Endothelial cell (in vitro differentiated cells): ENCODE data around the gene HSPA1A. TPM values are rescaled to one million over a fixed set of nuclear protein-coding genes. Genes with fewer than 3 reads are reported as not detected.

Experiments
- DNase-seq: peaks from one replicate; pipeline ENCODE4 v3.0.0; 2021; ENCODE audit warnings: low spot score
- H3K27ac Mint-ChIP-seq: one replicate; pipeline ENCODE4 v1.8.0; 2021; ENCODE audit warnings: mixed read lengths, inconsistent platforms; ENCODE audit not compliant: unreplicated experiment
- H3K27me3 Mint-ChIP-seq: one replicate; pipeline ENCODE4 v1.8.0; 2021; ENCODE audit warnings: mild to moderate bottlenecking, moderate library complexity, mixed read lengths, inconsistent platforms; ENCODE audit not compliant: unreplicated experiment
- H3K36me3 Mint-ChIP-seq: one replicate; pipeline ENCODE4 v1.8.0; 2021; ENCODE audit warnings: mild to moderate bottlenecking, low read depth, mixed read lengths, inconsistent platforms; ENCODE audit not compliant: unreplicated experiment
- H3K4me1 Mint-ChIP-seq: one replicate; pipeline ENCODE4 v1.8.0; 2021; ENCODE audit warnings: mild to moderate bottlenecking, mixed read lengths, inconsistent platforms; ENCODE audit not compliant: unreplicated experiment
- H3K4me3 Mint-ChIP-seq: one replicate; pipeline ENCODE4 v1.8.0; 2021; ENCODE audit warnings: mild to moderate bottlenecking, mixed read lengths, inconsistent platforms; ENCODE audit not compliant: unreplicated experiment
- H3K9me3 Mint-ChIP-seq: one replicate; pipeline ENCODE4 v1.8.0; 2021; ENCODE audit warnings: mixed read lengths, inconsistent platforms; ENCODE audit not compliant: unreplicated experiment
- total RNA-seq: library from RNA; stranded (reverse); fragmentation: NEBNext Ultra II Directional; extraction: Animal tissue kit (Norgen Biotek cat#: 25700); gene quantifications from one replicate; pipeline ENCODE4 v1.2.1, GENCODE V29; 2021; ENCODE audit not compliant: unreplicated experiment
- TF ChIP-seq, protein P1 (sequence below): fragments of 200-600 bp; sonication (generic); IDR thresholded peaks from one replicate; pipeline ENCODE4 v1.5.0; 2021; ENCODE audit warnings: antibody characterized with exemption; ENCODE audit not compliant: unreplicated experiment

Gene HSPA1A
- total RNA-seq, 1 donor from 2014 or later: 27.2 TPM

DNA sequence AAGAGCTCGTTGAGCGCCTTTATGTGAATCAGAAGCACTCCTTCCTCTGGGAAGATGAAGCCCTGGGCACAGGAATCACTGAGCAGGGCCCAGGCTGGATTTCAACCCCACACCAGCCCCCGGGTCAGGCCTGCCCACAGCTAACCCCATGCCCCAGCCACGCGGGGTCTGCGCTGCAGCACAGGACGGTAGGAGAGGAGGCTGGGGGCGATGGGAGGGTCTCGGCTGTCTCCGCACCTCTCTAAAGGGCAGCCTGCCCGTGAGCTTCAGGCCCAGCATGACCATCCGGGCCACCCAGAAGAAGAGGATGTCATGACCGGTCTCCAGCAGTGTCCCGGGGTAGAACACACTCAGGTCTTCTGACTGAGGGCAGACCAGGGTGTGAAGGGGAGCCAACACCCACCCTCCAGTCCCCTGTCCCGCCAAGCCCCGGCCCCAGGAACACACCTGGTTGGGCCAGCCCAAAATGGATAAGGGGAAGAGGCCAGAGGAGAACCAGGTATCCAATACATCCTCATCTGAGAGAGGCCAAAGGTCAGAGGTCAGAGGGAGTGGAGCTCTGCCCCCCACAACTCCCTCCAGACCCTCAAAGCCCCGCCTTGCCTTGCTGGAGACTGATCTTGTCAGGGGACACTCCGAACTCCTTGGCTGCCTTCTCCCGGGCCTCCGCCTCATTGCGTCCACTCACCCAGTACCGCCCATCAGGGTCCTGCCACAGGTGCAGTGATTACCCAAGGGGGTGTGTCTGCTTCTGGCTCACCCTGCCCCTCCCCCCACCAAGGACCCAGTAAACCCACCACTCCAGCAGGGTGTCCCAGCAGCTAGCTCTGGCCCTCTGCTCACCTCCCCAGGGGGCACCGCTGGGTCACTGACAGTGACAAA, 33.9 kb upstream of the HSPA1A start:
- peaks cover 13% of the 10 kb centered on the region for H3K36me3 Mint-ChIP-seq

DNA sequence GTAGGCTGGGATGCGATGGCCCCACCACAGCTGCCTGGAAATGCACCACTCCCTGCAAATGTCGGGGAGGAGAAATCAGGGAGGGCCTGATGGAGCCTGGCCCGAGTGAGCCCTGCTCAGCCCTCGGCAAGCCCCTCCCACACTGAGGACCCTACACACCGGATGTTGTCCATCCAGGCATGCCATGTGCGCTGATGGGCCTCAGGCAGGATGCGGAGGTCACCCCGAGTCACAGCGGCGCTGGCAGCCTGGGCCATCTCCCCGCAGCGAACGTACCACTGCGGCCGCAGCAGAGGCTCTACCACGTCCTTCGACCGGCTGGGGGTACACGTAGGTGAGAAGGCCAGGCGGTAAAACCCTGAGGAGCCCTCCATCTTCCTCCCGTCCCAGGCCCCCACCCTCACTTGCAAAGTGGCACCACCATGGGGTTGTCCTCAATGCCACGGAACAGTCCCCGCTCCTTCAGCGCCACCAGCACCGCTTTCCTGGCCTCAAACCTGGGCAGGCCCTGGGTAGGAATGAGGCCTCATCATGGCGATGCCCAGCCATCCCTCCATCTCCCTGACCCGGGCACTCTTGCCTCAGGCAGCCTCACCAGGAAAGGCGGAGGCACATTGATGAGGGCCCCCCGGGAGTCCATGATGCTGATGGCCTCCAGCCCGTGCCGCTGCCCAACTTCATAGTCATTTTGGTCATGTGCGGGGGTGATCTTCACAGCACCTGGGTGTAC, 33.1 kb upstream of the HSPA1A start:
- peaks cover 13% of the 10 kb centered on the region for H3K36me3 Mint-ChIP-seq
- H3K4me3 Mint-ChIP-seq: no peak overlapping the region
- no peak overlapping the region for H3K27ac Mint-ChIP-seq
- peaks cover 2% of the 10 kb centered on the region for H3K27me3 Mint-ChIP-seq
- H3K4me1 Mint-ChIP-seq: no peaks in the 10 kb centered on the region
- DNase-seq: no peak
- H3K9me3 Mint-ChIP-seq: no peaks in the 10 kb centered on the region
- TF ChIP-seq, protein P1, sequence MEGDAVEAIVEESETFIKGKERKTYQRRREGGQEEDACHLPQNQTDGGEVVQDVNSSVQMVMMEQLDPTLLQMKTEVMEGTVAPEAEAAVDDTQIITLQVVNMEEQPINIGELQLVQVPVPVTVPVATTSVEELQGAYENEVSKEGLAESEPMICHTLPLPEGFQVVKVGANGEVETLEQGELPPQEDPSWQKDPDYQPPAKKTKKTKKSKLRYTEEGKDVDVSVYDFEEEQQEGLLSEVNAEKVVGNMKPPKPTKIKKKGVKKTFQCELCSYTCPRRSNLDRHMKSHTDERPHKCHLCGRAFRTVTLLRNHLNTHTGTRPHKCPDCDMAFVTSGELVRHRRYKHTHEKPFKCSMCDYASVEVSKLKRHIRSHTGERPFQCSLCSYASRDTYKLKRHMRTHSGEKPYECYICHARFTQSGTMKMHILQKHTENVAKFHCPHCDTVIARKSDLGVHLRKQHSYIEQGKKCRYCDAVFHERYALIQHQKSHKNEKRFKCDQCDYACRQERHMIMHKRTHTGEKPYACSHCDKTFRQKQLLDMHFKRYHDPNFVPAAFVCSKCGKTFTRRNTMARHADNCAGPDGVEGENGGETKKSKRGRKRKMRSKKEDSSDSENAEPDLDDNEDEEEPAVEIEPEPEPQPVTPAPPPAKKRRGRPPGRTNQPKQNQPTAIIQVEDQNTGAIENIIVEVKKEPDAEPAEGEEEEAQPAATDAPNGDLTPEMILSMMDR: no peak

More for the DNA sequence above, 33.9 kb upstream of the HSPA1A start:
- TF ChIP-seq, protein P1: no peak
- Mint-ChIP-seq H3K4me1 (no peaks in the 10 kb centered on the region), H3K27me3 (peaks cover 2% of the 10 kb centered on the region), H3K9me3 (no peaks in the 10 kb centered on the region), H3K27ac (no peak overlapping the region), H3K4me3 (no peak overlapping the region)
- no peak for DNase-seq

DNA sequence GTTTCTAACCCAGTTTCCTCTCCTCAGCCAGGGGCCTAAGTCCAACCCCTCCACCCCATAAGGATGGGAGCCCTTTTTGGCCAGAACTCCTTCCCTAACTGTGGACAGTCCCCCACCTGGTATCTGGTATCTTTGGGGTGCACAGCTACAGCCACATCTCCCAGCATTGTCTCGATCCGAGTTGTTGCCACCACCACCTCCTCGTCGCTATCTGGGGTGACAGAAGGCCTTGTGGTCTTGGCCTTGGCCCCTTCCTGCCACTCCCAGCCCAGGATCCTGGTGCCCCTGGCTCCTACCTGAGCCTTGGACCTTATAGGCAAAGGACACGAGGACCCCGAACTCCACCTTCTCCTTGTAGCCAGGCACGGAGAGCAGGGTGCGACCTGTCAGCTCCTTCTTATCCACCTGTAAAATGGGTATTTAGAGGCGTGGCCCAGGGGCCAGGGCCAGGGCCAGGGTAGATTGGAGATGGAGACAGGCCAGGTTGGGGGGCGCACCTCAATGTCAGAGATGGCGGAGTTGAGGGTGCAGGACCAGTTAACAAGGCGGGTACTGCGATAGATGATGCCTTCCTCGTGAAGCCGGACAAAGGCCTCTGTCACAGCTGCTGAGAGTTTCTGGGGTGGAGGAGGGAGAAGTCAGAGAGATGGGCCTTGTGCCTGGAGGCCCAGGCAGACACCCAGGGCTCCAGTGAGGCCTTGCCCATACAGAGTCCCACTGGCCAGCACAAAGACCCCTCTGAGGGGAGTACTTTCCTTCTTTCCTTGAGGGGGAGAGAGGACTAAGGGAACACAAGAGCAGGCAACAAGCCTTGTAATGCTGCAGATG, 31.0 kb upstream of the HSPA1A start:
- Mint-ChIP-seq H3K36me3 (peaks cover 13% of the 10 kb centered on the region), H3K9me3 (no peaks in the 10 kb centered on the region), H3K4me1 (no peaks in the 10 kb centered on the region), H3K4me3 (no peak overlapping the region), H3K27me3 (no peaks in the 10 kb centered on the region), H3K27ac (no peak overlapping the region)
- TF ChIP-seq, protein P1: no peak
- DNase-seq: no peak

DNA sequence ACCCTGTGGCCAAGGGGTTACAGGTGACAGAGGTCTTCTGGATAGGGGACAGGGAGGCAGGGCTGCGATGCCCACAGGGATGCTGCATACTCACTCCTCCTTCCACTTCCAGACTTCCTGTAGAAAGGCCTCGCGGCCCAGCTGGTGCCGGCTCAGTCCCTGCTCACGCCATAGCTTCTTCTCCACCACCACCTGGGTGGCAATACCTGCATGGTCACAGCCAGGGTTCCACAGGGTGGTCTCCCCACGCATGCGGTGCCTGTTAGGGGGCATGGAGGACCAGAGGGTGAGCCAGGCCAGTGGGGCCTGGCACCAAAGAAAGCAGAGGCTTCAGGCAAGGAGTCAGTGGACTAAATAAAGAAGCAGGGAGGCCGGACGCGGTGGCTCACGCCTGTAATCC, 29.9 kb upstream of the HSPA1A start:
- Mint-ChIP-seq H3K27me3 (no peaks in the 10 kb centered on the region), H3K4me3 (no peak overlapping the region), H3K4me1 (peaks cover under 1% of the 10 kb centered on the region), H3K36me3 (peaks cover 13% of the 10 kb centered on the region), H3K27ac (no peak overlapping the region), H3K9me3 (no peaks in the 10 kb centered on the region)
- no peak for DNase-seq
- TF ChIP-seq, protein P1: no peak
